Erythroblast (primary cell): ENCODE measurements around the gene OSCP1.

Experiments
- GATA1 ChIP-seq: IDR thresholded peaks from 2 replicates; pipeline ENCODE4 v1.6.1; 2011; ENCODE audit warnings: low read depth, mild to moderate bottlenecking, control low read depth, low read length, moderate library complexity
- POLR2A ChIP-seq: IDR thresholded peaks from 2 replicates; pipeline ENCODE4 v1.6.1; 2011; ENCODE audit warnings: mild to moderate bottlenecking, low read length

- TF ChIP-seq POLR2A = no peak
- TF ChIP-seq GATA1 = no peak
Measured at GRCh38 chr1:36472656-36473055, 22.4 kb upstream of the OSCP1 start.
